CD4-positive, alpha-beta T cell treated with Interleukin-17A for 1 hour (primary cell): ENCODE results near the gene NPHP4.
"Not testable (repeated sequence)": the region's sequence is repeated elsewhere in the genome, so short reads cannot be mapped to it uniquely, and the experiment has no call there.

ENCODE experiments used
- DNase-seq: peaks from one replicate; pipeline ENCODE4 v3.0.0-alpha.2; 2020

Gene NPHP4

DNA sequence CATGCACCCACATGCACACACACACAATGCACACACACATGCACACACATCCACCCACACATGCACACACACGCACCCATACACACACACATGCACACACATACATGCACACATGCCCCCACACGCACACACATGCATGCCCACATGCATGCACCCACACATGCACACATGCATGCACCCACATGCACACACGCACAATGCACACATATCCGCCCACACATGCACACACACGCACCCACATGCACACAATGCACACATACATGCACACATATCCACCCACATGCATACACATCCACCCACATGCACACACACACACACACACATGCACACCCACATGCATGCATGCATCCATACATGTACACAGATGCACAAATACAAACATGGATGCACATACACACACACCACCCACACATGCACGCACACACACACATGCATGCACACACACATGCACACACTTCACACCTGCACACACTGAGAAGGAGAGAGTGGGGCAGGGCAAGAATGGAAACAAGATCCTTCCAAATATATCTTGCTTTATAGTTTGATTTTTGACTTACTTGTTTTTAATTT, 123.2 kb downstream of the NPHP4 start:
- no peak for DNase-seq

DNA sequence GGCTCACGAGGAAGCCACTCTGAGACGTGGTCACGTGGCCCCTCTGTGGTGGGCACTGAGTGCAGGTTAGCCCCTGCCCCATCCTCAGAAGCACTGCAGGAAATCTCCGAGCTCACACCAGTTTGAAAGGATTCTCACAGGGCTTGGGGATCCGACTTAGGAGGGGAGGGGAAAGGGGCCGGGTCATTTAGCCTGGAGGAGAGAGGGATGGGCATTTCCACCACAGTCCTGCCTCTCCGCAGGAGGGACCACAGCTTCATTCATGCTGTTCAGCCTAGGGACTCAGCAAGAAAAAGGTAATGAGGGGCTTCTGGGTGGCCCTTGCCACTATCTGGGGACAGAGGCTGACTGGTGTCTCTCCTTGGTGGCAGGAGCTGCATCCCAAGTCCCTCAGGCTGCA, 126.5 kb downstream of the NPHP4 start:
- DNase-seq = no peak

DNA sequence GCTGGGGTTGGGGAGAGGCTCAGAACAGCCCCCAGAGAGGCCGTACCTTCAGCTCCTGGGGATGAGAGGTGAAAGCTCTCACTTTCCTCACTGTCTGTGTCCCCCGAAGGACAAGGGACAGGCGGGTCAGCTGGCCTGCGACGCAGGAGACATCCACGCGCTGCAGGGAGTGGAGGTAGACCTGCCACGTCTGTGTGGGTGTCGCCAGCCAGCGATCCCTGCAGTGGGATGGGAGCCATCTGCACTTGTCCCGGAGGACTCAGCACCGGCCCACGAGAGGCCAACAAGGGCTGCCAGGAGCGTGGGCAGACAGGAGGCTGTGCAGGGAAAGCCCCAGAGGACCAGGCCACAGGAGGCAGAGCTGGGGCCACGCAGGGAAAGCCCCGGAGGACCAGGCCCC, 127.2 kb downstream of the NPHP4 start:
- no peak for DNase-seq

DNA sequence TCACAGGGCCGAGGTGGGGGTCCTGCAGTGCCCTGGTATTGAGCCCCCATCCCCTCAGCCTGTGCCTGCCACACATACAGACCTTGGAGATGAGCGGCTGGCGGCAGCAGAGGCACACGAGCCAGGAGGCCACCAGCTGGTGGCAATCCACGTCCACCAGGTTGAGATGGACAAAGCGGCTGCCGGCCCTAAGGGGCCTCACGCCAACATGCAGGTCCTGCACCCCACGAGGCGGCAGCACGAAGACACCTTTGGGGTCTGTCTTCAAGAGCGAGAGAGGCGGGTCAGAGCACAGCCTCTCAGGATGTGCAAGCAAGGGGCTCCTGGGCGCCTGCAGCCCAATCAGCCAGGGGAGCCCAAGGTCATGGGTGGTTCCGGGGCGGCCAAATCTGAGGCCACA, 128.0 kb downstream of the NPHP4 start:
- no peak for DNase-seq

DNA sequence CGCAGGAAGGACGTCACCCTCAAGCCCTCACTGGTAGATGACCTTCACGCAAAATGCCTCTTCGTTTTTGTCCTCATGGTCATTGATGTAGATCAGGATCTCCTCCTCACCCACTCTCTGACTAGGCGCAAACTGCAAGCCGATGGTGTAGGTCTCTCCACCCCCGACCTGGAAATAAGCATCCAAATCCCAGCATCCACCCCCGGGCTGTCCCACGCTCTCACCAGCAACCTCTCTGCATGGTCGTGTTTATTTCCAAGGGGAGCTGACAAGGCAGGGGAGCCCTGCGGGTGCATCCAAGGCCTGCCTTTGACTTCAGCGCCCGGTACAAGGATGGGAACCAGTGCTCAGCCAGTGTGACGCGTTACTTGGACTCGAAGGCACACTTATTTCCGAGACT, 129.0 kb downstream of the NPHP4 start:
- no peak for DNase-seq

DNA sequence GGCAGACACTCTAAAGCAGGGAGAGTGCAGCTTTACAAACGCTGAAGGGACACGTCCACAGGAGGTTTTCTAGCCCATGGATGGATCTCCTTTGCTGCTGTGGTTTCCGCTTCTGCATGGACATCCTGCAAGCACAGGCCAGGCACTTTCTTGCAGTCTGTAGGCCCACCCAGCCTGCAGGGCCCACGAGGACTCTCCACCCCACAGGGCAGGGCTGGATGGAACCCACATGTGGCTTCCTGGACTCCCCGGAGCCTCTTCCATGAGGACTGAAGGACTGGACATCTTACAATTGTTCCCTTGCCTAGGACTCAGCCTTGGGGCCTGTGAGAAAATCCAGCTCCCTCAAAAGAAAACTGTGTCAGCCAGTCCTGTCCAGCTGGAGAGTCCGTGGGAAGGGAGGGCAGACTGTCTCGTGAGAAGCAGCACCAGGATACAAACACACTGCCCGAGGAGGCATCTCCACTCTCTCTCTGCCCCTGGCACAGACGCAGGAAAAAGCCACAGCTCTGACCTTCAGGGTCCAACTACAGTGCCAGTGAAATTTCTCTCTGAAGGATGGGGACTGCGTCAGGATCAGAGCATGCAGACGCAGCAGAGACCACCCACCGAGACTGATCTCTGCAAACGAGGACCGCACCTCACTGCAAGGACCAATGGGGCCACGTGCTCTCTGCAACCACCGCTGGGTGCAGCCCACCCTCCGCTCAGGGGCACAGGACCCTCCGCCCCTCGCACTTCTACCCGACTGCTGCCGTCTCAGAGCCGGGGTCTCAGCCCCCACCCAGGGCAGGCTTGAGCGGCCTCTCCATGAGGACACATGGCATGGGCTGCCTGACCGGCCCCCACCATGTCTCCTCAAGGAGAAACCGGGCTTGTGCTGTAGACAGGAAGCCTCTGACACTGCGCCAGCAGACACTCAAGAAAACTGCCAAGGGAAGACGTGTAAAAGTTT, 130.1 kb downstream of the NPHP4 start:
- DNase-seq = no peak

DNA sequence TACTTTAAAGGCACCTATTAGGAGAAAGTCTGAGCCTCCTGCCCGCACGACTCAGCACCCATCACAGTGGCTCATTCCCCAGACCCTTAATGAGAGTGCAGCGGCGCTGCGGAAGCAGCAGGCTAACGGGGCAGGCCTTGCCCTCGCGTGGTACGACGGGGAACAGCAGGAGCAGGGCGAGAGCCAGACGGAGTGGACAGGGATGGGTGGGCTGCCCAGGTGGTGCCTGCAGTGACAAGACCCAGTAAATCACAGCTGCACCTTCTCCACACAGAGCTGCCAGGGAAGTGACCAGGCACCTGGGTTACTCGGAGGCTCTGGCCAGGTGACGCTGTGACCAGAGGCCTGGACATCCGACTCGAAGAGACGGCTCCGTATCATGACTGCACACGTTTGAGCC, 131.9 kb downstream of the NPHP4 start:
- no peak for DNase-seq

DNA sequence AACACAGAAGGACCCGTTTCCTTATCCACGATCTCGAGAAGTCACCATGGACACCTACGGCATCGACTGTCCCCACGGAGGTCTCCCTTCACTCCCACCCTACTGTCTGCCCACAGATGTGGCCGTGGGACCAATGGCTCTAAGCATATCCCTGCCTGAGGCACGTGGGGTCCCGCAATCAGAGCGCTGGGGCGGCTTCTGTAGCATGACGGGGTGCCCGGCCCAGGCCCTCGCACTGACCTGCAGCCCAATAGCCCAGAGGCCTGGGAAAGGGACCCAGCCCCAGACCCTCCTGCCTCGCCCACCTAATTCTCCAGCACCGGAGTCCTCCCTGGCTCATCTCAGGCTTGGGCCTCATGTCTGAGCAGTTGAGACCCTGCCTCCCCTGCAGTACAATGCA, 132.5 kb downstream of the NPHP4 start:
- no peak for DNase-seq

DNA sequence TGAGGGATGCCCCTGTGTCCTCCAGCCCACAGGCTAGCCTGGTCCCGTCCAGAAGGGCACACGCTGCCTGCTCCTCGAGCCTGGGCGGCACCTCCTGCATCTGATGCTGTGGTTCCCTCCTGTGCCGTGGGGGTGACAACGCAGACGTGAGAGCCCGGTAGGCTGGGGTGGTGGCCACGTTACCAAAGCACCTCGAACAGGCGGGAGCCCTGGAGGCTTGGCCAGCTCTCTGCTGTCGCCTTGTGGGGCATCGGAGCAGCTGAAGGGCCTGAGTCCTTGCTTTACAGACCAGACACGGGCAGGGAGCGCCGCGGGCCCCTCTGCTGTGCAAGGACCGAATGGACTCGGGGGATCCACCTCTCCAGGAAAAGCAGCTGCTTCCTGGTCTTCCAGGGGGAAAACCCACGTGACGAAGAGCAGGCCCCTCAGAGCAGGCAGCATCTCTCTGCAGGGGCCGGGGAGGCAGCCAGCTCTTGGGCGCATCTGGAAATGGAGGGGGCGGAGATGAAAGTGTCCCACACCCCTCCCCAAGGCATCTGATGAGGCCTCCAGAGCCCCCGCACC, 133.3 kb downstream of the NPHP4 start:
- no peak for DNase-seq

DNA sequence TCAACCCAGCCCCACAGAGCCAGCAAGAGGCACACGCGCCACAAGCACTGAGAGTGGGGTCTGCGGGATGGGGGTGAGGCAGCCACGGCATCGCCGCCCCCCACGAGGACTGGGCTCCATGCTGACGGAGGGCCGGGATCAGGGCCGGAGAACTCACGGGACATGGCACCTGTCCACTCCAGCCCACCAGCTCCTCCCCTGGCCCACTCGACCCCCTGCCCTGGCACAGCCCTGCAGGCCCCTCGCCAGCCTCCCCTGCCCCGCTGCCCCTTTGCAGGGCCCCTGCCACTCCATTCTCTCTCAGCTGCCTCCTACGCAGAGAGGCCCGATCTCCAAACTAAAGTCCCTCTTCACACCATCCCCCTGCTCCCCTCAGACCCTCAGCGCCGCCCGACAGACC, 134.0 kb downstream of the NPHP4 start:
- DNase-seq = no peak

DNA sequence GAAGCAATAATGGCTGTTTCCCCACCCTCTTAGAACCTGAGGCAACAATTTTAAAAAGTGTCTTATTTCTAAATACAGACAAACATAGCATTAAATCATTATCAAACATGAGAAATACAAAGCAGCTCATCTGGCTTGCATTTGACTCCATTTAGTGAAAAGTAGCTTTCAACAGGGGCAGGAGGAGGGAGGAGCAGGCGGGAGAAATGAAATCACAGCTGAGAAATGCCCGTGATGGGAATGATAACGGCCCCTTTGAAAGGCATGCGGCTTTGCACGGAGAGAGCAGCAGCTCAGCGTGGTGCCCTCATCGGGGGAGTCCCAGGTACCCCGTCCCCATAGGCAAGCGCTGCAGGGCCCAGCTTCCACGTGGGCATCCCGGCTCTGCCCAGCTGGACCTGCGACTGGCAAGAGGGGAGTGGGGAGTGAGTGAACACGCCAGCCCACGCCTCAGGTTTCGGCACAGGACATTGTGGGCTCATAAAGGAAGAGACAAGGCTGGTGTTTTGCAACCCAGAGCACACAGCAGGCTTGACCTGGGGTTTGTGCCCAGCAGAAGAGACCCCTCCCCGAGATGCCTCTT, 134.6 kb downstream of the NPHP4 start:
- no peak for DNase-seq

DNA sequence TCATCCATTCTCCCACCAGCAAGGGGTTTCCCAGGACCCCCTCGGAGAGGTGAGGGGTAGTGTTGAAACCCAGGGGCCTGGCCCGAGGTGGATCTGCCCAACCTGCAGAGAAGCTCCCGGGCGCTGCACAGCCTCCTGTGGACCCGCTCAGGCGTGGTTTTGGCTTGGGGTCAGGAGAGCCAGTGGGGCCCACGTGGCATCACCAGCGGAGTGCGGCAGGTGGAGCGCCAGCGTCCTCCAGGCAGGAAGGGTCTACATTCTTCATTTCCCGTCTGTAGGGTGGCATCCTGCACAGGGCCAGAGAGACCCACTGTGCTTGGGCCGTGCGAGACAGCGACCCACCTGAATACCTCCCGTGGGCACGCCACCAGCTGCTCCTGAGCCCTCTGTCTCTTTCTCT, 135.2 kb downstream of the NPHP4 start:
- DNase-seq = no peak

DNA sequence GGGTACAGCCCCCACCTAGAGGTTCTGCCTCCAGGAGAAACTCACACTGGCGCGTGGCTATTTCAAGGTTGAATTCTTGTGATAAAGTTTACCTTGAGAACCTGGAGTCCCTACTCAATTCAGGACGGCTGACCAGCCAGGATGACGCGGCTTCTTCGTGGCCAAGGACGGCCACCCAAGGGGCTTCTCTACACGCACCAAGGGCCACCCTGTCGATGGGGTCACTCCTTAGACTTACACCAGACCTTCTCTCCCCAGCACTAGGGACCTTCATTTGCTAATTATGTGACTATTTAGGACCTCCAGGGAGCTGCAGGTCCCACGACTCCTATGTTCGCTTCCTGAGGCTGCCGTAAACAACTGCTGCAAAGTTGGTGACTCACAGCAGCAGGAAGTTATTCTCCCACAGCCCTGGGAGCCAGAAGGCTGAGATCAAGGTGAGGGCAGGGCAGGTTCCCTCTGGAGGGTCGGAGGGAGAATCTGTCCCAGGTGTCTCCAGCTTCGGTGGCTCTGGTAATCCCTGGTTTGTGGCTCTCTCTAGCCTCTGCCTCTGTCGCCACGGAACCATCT, 135.9 kb downstream of the NPHP4 start:
- DNase-seq = no peak

DNA sequence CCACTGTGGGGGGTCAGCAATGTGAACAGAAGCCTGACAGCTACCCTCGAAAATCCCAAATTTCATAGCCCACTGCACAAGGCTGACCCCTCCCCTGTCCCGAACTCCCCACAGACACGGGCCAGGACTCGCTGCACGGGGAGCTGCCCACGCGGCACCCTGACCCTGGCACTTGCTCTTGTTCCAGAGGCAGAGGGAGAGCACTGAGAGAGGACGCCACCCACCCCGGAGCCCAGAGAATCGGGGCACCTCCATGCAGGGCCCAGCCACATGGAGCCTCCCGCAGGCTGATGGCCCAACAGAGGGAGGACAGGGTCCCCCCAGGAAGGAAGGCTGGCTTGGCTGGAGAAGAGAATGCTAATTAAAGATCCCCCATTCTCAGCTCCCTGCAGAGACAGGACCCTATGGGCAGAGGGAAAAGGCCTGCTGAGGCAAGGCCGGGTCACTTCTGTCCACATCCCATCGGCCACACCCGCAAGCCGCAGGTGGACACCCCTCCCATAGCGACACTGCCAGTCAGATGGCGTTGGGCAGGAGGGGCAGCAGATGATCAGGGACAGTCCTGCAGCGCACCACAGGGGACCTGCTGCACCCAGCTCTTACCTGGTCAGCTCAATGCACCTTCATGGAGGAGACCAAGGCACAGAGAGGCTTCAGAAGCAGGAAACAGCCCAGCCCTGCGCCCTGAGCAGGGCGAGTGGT, 136.9 kb downstream of the NPHP4 start:
- DNase-seq = no peak

DNA sequence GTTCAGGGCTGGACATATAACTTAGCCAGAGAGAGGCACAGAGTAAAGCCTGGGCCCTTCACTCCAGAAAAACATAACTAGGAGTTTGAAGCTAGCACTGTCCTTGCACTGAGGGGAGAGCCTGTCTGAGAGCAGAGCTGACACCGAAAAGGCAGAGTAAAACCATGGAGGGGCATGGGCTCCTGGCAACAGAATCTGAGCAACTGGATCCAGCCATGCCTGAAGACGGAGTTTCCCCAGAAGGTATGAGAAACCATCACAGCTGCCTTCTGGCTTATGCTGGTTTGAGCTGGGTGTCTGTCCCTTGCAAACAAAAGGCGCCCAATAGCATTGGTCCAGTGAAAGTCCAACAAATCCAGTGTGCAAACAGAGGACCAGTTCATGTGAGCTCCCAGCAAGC, 137.5 kb downstream of the NPHP4 start:
- DNase-seq = no peak

DNA sequence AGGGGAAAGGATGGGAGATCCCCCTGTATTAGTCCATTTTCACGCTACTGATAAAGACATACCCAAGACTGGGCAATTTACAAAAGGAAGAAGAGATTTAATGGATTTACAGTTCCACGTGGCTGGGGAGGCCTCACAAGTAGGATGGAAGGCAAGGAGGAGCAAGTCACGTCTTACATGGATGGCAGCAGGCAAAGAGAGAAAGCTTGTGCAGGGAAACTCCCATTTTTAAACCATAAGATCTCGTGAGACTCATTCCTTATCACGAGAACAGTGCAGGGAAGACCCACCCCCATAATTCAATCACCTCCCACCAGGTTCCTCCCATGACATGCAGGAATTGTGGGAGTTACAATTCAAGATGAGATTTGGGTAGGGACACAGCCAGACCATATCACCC, 138.4 kb downstream of the NPHP4 start:
- not testable (repeated sequence) for DNase-seq

DNA sequence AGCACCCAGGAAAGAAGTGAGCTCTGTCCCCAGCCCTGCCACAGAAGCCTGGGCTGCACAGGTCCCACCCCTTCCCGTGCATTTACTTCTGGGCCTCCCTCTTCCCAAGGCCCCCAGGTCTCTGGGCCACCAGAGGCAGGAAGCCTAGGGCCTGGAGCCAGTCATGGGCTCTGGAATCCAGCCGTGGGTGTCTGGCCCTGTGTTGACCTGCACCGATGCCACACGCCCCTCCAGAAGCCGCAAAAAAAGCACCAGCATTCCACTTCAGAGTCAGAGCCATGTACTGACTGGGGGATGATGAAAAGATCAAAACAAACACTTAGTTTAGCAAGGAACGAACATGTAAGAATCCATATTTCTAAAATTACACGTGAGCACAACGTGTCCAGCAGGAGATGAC, 141.7 kb downstream of the NPHP4 start:
- no peak for DNase-seq

DNA sequence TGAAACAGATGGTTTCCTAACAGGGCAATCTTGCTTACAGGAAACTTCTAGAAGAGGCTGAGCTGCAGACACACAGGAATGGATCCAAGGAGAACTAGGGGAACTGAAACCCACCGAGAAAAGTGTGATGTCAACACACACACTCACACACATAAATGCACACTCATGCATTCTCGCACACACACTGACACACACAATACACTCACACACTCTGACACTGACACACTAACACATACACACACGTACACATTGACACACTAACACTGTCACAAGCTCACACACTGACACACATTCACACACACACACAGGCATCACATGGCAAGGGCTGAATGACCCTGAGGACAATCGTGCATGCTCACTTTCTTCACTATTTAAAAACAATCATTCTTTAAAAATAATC, 142.7 kb downstream of the NPHP4 start:
- no peak for DNase-seq

DNA sequence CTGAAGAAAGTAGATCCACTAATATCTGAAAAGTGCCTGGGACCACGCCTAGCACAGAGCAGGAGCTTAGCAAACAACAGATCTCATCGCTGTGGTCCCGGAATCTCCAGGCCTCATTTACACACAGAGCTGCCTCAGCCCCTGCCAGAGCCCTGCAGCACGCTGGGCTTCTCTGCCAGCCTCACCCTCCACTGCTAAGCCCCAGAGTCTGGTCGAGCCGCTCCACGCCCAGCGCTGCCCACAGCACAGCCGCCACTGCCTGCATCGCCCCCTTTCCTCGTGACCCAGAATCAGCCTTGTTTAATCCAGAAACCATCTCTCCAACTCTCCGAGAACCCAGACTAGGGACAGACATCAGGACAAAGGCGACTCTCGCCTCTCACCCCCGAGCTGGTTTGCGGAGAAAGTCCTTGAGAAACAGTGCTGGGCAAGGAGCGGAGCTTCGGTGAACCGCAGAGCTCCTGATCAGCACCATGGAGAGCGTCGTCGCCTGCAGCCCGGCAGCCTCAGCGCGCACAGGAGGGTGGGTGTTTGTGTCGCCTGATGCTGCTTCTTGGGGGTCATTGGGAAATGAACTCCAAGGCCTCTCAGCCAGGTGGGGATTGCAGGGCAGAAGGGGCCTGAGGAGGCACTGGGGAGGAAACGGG, 145.1 kb downstream of the NPHP4 start:
- DNase-seq = no peak

DNA sequence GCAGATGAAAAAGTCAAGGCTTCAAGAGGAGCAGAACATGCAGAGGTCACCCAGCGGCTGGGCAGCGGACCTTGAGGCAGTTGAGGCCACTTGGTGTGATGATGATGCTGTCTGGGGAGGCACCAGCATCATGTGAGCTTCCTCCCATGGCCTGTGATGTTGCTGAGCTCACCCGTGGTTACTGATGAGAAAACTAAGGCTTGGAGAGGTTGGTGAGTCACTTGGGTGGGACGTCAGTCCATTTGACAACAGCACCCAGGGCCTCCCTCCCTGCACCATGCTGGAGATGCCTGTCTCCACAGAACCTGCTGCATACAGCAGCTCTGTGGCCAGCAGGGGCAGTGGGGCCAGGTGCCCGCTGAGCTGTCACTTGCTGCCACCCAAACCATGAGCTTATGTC, 146.8 kb downstream of the NPHP4 start:
- DNase-seq = no peak

DNA sequence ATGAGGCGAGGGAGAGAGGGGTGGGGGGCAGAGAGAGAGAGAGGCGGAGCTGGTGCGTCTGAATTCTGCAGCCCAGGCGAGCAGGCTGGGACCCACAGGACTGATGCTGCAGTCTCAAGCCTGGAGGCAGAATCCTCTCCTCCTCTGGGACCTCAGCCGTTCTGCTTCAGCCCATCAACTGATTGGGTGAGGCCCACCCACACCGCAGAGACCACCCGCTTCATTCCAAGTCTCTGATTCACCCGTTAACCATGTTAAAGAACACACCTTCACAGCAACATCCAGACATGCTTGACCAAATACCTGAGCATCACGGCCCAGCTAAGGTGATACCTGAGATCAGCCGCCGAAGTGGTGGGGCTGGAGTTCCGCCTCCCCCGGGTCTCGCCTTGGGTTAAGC, 147.8 kb downstream of the NPHP4 start:
- DNase-seq = no peak

DNA sequence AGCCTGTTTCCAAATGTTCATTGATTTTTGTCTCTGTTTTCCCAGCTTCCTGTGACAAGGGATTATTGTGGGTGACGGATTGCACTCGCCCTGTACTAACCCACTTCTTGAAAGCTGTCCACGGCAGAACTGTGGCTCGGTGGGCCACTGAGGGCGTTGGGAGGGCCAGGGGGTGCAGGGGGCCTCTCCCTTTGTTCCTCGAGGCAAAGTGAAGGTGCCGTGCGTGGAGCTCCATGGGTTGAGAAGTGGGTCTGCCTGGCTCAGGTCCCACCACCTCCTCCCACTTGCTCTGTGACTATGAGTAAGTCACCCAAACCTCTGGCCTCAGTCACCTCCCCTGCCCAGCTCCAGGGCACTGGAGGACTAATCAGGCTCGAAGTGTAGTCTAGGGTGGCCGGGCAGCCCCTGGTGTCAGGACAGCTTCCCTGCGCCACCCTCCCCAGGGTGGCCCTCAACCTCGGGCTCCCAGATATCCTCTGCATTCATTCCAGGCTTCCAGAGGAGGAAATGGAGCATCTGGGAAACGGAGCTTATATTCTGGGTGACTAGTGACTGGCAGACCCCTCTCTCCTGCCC, 148.6 kb downstream of the NPHP4 start:
- no peak for DNase-seq
